GM21723 (cell line): ENCODE measurements around the gene MBP.
A peak's percentile ranks its signal among the peaks of the same experiment; 100 is the strongest.

Experiments used
- ATAC-seq: cut with Tn5 transposase; IDR thresholded peaks from one replicate; pipeline ENCODE4 v1.9.1; 2021; ENCODE audit warnings: mild to moderate bottlenecking, moderate library complexity; ENCODE audit not compliant: unreplicated experiment

Gene MBP

GRCh38 chr18:77088963-77089722 lies 43.4 kb downstream of the MBP start:
- ATAC-seq, result no peak

- no peak for ATAC-seq
Observed at GRCh38 chr18:77087393-77088141, 45.0 kb downstream of the MBP start.

GRCh38 chr18:77086656-77087392 lies 45.8 kb downstream of the MBP start:
- no peak for ATAC-seq

GRCh38 chr18:77086034-77086433 lies 46.5 kb downstream of the MBP start:
- ATAC-seq, result no peak

GRCh38 chr18:77084688-77085035 lies 47.9 kb downstream of the MBP start:
- ATAC-seq, result no peak

- no peak for ATAC-seq
Observed at GRCh38 chr18:77082316-77082955, 50.1 kb downstream of the MBP start.

- no peak for ATAC-seq
Observed at GRCh38 chr18:77081390-77081778, 51.2 kb downstream of the MBP start.

- ATAC-seq, result peak; percentile 80
Observed at GRCh38 chr18:77079954-77080682, 52.5 kb downstream of the MBP start.

- ATAC-seq, result no peak
Observed at GRCh38 chr18:77079088-77079487, 53.5 kb downstream of the MBP start.

- no peak for ATAC-seq
Observed at GRCh38 chr18:77078690-77079070, 53.9 kb downstream of the MBP start.

GRCh38 chr18:77077941-77078689 lies 54.5 kb downstream of the MBP start:
- no peak for ATAC-seq

GRCh38 chr18:77077401-77077800 lies 55.2 kb downstream of the MBP start:
- no peak for ATAC-seq

- no peak for ATAC-seq
Observed at GRCh38 chr18:77076111-77076510, 56.5 kb downstream of the MBP start.

GRCh38 chr18:77074431-77074830 lies 58.2 kb downstream of the MBP start:
- no peak for ATAC-seq

GRCh38 chr18:77073336-77074093 lies 59.1 kb downstream of the MBP start:
- ATAC-seq, result no peak

- ATAC-seq, result no peak
Observed at GRCh38 chr18:77072566-77072965, 60.0 kb downstream of the MBP start.

- ATAC-seq, result no peak
Observed at GRCh38 chr18:77071711-77072292, 60.8 kb downstream of the MBP start.

- ATAC-seq, result no peak
Observed at GRCh38 chr18:77071061-77071460, 61.5 kb downstream of the MBP start.

- no peak for ATAC-seq
Observed at GRCh38 chr18:77070627-77071026, 62.0 kb downstream of the MBP start.
